Kidney (tissue), 14 donors: Measurements from ENCODE around the gene NUP188. TPM values are rescaled to one million over a fixed set of nuclear protein-coding genes. Genes with fewer than 3 reads are reported as not detected.

ENCODE experiments used
- DNase-seq, 5 donors: peaks; one replicate each; pipeline ENCODE4 v3.0.0-alpha.2; 2013 to 2020
- FAIRE-seq: peaks from 2 replicates; lab custom pipeline; 2012; peaks lifted over from hg19 to GRCh38; lab: Jason Lieb, UNC
- H3K27ac ChIP-seq, 2 donors: one replicate each; pipeline ENCODE4 v1.7.0; 2013; ENCODE audit warnings: low read depth in 2 of 2, low read length in 2 of 2, inconsistent platforms in 1 of 2
- H3K27me3 ChIP-seq: one replicate; pipeline ENCODE4 v1.7.1; 2013; ENCODE audit warnings: low read length, inconsistent platforms; ENCODE audit not compliant: control insufficient read depth, insufficient read depth
- H3K36me3 ChIP-seq, 3 donors: one replicate each; pipeline versions ENCODE4 v1.7.0 to v1.7.1; 2013; ENCODE audit warnings: low read length in 3 of 3, control low read depth in 1 of 3, inconsistent platforms in 1 of 3; ENCODE audit not compliant: insufficient read depth in 3 of 3, control insufficient read depth in 2 of 3
- H3K4me1 ChIP-seq, 3 donors: one replicate each; pipeline versions ENCODE4 v1.7.0 to v1.7.1; 2013; ENCODE audit warnings: low read length in 3 of 3, inconsistent platforms in 1 of 3, low read depth in 1 of 3; ENCODE audit not compliant: control insufficient read depth in 2 of 3, insufficient read depth in 2 of 3
- H3K4me3 ChIP-seq, 3 donors: one replicate each; pipeline versions ENCODE4 v1.7.0 to v1.8.1; 2013; ENCODE audit warnings: low read length in 3 of 3, control low read depth in 1 of 3, inconsistent platforms in 1 of 3
- H3K9ac ChIP-seq, 3 donors: one replicate each; pipeline versions ENCODE4 v1.7.0 to v1.7.1; 2013; ENCODE audit warnings: low read length in 3 of 3, control low read depth in 1 of 3, inconsistent platforms in 1 of 3
- H3K9me3 ChIP-seq, 3 donors: one replicate each; pipeline versions ENCODE4 v1.7.0 to v1.7.1; 2013; ENCODE audit warnings: low read length in 3 of 3, control low read depth in 1 of 3, inconsistent platforms in 1 of 3; ENCODE audit not compliant: control insufficient read depth in 2 of 3, insufficient read depth in 1 of 3
- CTCF ChIP-seq: IDR thresholded peaks from 3 replicates; pipeline ENCODE4 v1.5.1; 2012; ENCODE audit warnings: mild to moderate bottlenecking, moderate library complexity, borderline replicate concordance; ENCODE audit not compliant: insufficient read depth; ENCODE audit errors: extremely low read depth
- intact Hi-C: fragments of 100-400 bp; cut with DNase I; formaldehyde crosslinking; loops from one replicate; pipeline ENCODE4 v1.11.1; 2022
- polyA plus RNA-seq: library from polyadenylated mRNA; stranded (reverse); fragments of 350-450 nt; fragmentation: Illumina TruSeq; extraction: RNeasy Lipid Tissue Mini Kit (QIAGEN cat#74804); gene quantifications from one replicate; pipeline ENCODE4 v1.2.3, GENCODE V29; 2014; ENCODE audit warnings: low read depth, low replicate concordance; ENCODE audit not compliant: insufficient read depth
- total RNA-seq: library from RNA; stranded (reverse); fragmentation: NEBNext Ultra II Directional; extraction: Animal tissue kit (Norgen Biotek cat#: 25700); gene quantifications from one replicate; pipeline ENCODE4 v1.2.1, GENCODE V29; 2021
- donor health status: control.
- donor health status: control.
- donor health status: control.
- donor health status: control.
- donor health status: control.
- donor health status: DM: yes; HTN: yes; CAD: no.
- donor health status: Normal renal cell carcinoma (clear cell type).

The NUP188 gene
- total and polyA plus RNA-seq, 2 donors from 2014 or later = 6.4 to 27.9 TPM

GRCh38 chr9:129038109-129038852 lies 90.8 kb downstream of the NUP188 start:
- no peaks in the 10 kb centered on the region for H3K9me3 ChIP-seq
- H3K27ac ChIP-seq = peak overlapping the region in 1 of 2 donors; percentile 50
- peak overlapping the region in 2 of 3 donors; percentile 25 to 93 for H3K4me3 ChIP-seq
- peaks cover 5 to 12% (median 10%) of the 10 kb centered on the region in 3 donors for H3K36me3 ChIP-seq
- H3K4me1 ChIP-seq = peaks cover 0 to 16% (median 7%) of the 10 kb centered on the region in 3 donors
- H3K27me3 ChIP-seq = no peaks in the 10 kb centered on the region
- H3K9ac ChIP-seq = no peak overlapping the region
- DNase-seq (peak in 1 of 5 donors; percentile 86), FAIRE-seq (no peak)
- intact Hi-C loops = no loop called here
- no peak for TF ChIP-seq CTCF

- Histone ChIP-seq H3K9me3 (no peaks in the 10 kb centered on the region), H3K36me3 (peaks cover 5 to 15% (median 12%) of the 10 kb centered on the region in 3 donors), H3K4me1 (peaks cover 0 to 16% (median 7%) of the 10 kb centered on the region in 3 donors), H3K9ac (no peak overlapping the region), H3K27ac (no peak overlapping the region), H3K27me3 (no peaks in the 10 kb centered on the region), H3K4me3 (no peak overlapping the region)
- FAIRE-seq (no peak), DNase-seq (no peak)
- intact Hi-C loops = no loop called here
- TF ChIP-seq CTCF = no peak
Measured at GRCh38 chr9:129040113-129040643, 92.7 kb downstream of the NUP188 start.

- Histone ChIP-seq H3K27me3 (no peaks in the 10 kb centered on the region), H3K27ac (no peak overlapping the region), H3K9ac (no peak overlapping the region), H3K9me3 (no peaks in the 10 kb centered on the region), H3K36me3 (peaks cover 5 to 15% (median 12%) of the 10 kb centered on the region in 3 donors), H3K4me1 (peaks cover 0 to 15% (median 7%) of the 10 kb centered on the region in 3 donors), H3K4me3 (no peak overlapping the region)
- FAIRE-seq = no peak
- no peak for DNase-seq
- no peak for TF ChIP-seq CTCF
- intact Hi-C loops = no loop called here
Measured at GRCh38 chr9:129042016-129042415, 94.5 kb downstream of the NUP188 start.
